HG02571 (cell line): Measurements from ENCODE around the gene BRINP2.

Experiments used
- ATAC-seq: cut with Tn5 transposase; IDR thresholded peaks from one replicate; pipeline ENCODE4 v1.9.1; 2021; ENCODE audit warnings: mild to moderate bottlenecking, moderate library complexity; ENCODE audit not compliant: unreplicated experiment

The BRINP2 gene

GRCh38 chr1:177257128-177257527, 86.4 kb downstream of the BRINP2 start:
- ATAC-seq: no peak

GRCh38 chr1:177257576-177257975, 86.8 kb downstream of the BRINP2 start:
- ATAC-seq: no peak

GRCh38 chr1:177270863-177271262, 100.1 kb downstream of the BRINP2 start:
- ATAC-seq: no peak

- no peak for ATAC-seq
Observed at GRCh38 chr1:177273141-177273540, 102.4 kb downstream of the BRINP2 start.

- no peak for ATAC-seq
Observed at GRCh38 chr1:177274687-177275211, 104.0 kb downstream of the BRINP2 start.

GRCh38 chr1:177275736-177276135, 105.0 kb downstream of the BRINP2 start:
- ATAC-seq: no peak

GRCh38 chr1:177278626-177279390, 108.0 kb downstream of the BRINP2 start:
- ATAC-seq: no peak

- no peak for ATAC-seq
Observed at GRCh38 chr1:177281901-177282300, 111.1 kb downstream of the BRINP2 start.

GRCh38 chr1:177282976-177283375, 112.2 kb downstream of the BRINP2 start:
- no peak for ATAC-seq

GRCh38 chr1:177283380-177283779, 112.6 kb downstream of the BRINP2 start:
- ATAC-seq: no peak

- ATAC-seq: no peak
Observed at GRCh38 chr1:177286396-177286795, 115.6 kb downstream of the BRINP2 start.

GRCh38 chr1:177287270-177287669, 116.5 kb downstream of the BRINP2 start:
- ATAC-seq: no peak

GRCh38 chr1:177287994-177288393, 117.2 kb downstream of the BRINP2 start:
- ATAC-seq: no peak

GRCh38 chr1:177289532-177289931, 118.8 kb downstream of the BRINP2 start:
- no peak for ATAC-seq

GRCh38 chr1:177300431-177300830, 129.7 kb downstream of the BRINP2 start:
- ATAC-seq: no peak

- ATAC-seq: no peak
Observed at GRCh38 chr1:177301425-177302124, 130.8 kb downstream of the BRINP2 start.

- no peak for ATAC-seq
Observed at GRCh38 chr1:177302357-177303044, 131.7 kb downstream of the BRINP2 start.

- no peak for ATAC-seq
Observed at GRCh38 chr1:177305040-177306018, 134.6 kb downstream of the BRINP2 start.

- no peak for ATAC-seq
Observed at GRCh38 chr1:177306019-177306415, 135.3 kb downstream of the BRINP2 start.

GRCh38 chr1:177306981-177307380, 136.2 kb downstream of the BRINP2 start:
- ATAC-seq: no peak
